ENCODE results near the gene MUC13.
A peak's percentile ranks its signal among the peaks of the same experiment; 100 is the strongest.

The MUC13 gene

DNA sequence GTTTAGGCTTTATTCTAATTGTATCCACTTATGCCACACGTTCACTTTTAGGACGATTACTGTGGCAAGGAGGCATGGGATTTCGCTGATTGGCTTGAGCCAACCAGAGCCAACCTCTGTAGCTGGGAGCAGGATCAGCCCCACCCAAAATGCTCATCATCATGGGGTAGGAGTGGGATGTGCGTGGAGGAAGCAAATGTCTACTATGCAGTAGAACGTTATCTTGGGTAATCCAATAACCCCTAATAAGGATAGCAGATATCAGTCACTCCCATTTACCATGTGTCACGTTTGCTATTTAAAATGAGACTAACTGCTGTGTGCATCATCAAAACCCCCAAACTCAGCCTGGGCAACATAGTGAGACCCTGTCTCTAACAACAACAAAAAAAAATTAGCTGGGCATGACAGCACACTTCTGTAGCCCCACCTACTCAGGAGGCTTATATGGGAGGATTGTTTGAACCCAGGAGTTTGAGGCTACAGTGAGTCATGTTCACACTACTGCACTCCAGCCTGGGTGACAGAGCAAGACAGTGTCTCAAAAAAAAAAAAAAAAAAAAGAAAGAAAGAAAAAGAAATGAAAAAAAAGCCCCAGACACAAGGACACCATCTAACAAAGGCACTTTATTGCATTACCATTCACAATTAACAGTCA lies 29.6 kb downstream of the MUC13 start:
- no peak for DNase-seq

GRCh38 chr3:124903896-124904834 lies 30.4 kb downstream of the MUC13 start:
- DNase-seq: no peak

GRCh38 chr3:124896824-124897526 lies 37.6 kb downstream of the MUC13 start:
- no peak for DNase-seq

- peak in 8 of 58 donors; percentile 8 to 24 (median 20) for DNase-seq
Measured at GRCh38 chr3:124895756-124896155, 38.8 kb downstream of the MUC13 start.

DNA sequence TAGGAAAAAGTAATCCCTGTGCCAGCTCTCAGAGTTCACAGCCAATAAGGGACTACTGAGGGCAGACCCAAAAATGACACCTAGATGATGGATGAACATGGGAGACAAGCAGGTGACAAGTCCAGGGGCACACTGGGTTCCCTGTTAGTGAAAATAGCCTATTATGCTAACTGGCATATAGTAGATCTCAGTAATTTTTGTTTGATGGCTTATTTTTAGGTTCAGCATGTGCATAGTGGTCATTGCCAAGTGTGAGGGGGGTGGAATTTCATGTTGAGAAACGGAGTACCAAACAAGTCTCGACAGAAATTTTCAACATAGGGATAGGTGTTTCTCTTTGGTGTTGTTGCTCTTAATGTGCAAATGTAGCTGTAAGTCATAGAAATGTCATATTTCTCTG lies 41.0 kb downstream of the MUC13 start:
- no peak for DNase-seq

DNA sequence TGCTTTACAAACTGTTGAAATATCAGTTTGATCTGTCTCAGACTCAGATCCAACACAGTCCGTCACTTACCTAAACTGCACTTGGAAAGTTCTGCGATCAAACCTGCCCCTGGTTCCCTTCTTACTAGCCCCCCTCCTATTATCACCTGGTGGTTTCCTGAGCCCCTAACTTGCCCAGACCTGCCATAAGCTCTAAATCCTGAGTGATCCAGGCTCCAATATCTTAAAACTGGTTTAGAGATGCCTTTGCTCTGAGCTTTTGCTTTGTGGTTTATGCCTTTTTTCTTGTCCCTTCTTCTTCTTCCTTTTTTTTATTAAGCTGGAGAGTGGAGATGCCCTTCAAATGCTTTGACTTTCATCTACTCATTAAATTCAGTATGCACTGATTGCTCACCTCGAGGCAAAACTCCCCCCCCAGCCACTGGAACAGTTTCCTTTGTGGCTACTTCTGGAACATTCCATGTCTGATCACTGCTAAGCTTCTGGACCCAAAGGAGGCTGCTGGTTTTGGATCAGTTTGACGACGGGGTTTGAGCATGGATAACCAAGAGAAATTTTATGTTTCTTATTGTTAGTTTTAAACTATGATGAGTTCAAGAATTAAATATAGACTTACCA lies 43.9 kb downstream of the MUC13 start:
- no peak for DNase-seq

GRCh38 chr3:124888482-124889441 lies 45.8 kb downstream of the MUC13 start:
- no peak for DNase-seq

DNA sequence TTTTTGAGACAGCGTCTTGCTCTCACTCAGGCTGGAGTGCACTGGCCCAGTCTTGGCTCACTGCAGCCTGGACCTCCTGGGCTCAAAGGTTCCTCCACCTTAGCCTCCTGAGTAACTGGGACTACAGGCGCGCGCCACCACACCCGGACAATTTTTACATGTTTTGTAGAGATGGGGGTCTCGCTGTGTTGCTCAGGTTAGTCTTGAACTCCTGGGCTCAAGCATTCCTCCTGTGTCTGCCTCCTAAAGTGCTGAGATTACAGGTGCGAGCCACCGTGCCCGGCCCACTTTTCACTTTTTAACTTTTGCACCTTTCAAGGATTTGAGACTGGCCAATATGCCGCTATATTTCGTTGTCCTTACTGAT lies 46.6 kb downstream of the MUC13 start:
- DNase-seq: no peak

DNA sequence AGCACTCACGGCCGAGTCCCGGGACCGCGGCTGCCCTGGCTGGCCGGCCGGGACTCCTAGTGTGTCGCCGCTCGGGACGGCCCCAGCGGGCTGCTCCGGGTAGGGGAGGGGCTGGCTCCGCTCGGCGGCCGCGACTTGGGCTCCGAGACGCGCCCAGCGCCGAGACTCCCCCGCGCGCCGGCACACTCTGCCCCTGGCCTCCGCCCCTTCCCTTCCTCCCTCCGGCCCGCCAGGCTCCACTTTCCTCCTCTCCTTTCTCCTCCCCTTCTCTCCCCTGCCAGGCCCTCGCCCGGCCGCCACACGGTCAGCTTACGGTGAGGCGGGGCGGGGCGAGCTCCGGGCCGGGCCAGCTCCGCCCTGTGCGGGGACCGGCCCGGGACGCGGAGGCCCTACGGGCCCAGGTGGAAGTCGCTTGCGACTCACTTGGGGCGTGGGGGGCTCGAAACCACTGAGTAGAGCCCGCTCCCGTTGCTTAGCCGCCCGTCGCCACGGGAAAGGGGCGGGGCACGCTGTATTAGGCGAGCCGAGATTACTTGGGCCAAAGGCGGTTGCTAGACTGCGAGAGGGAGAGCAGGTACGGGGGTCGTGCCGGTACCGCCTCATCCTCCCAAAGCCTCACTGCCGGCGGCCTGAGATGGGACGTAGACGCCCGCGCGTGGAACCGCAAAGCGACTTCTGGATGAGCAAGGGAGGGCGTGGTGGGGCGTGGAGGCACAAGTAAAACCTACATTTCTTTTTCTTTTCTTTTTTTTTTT lies 47.2 kb downstream of the MUC13 start, which contains the start of gene ITGB5:
Gene ITGB5, minus strand, starts transcription at position 189 of the 755 bp plus-strand sequence. CDS start 365 bp downstream, outside the sequence.
- DNase-seq: peak in 40 of 58 donors; percentile 6 to 65 (median 38)

GRCh38 chr3:124886168-124887056 lies 48.1 kb downstream of the MUC13 start:
- peak in 42 of 58 donors; percentile 10 to 60 (median 43) for DNase-seq

GRCh38 chr3:124885466-124886167 lies 48.9 kb downstream of the MUC13 start:
- peak in 2 of 58 donors; percentile 13 for DNase-seq

DNA sequence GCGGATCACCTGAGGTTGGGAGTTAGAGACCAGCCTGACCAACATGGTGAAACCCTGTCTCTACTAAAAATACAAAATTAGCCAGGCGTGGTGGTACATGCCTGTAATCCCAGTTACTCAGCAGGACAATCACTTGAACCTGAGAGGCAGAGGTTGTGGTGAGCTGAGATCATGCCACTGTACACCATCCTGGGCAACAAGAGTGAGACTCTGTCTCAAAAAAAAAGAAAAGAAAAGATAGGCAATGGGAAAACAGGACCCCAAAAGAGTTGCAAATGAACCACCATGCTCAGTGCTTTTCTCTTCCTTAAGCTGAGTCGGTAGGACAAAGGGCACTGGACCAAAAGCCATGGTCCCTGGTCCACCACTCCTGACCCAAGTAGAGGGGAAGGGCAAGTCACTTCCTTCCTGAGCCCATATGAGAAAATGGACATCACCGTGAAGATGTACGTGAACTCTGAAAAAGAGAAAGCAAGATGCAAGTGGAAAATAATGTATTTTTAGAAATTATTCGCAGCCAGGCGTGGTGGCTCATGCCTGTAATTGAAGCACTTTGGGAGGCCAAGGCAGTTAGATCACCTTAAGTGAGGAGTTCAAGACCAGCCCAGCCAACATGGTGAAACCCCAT lies 50.0 kb downstream of the MUC13 start:
- DNase-seq: no peak

DNA sequence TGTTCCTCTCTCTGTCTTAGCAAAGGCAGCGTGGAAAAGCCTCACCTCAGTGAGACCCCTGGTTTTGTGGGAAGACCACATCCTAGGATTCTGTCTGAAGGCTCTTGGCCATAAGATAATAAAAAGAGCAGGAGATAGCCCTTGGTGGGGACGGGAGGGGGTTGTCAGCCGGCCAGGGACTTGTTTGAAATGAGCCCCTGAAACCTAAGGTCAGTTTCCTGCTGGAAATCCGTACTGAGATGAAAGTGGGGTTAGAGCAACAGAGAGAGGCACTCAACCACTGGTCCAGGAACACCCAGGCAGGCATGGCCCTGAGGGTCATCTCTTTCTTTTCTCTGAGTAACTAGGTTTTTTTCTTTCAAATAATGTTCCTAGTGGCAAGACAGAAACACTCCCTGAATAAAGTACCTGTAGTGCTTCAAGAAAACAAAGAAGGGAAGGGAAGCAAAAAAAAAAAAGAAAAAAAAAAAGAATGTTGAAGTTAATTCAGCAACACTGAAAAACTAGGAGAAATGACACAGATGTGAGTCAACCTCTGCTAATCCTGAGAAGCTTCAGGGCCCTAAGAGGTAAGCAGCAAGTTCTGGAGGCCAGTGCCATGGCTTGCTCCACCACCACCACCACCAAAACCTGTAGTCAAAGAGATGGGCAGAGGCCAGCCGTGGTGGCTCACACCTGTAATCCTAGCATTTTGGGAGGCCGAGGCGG lies 50.6 kb downstream of the MUC13 start:
- DNase-seq: no peak

DNA sequence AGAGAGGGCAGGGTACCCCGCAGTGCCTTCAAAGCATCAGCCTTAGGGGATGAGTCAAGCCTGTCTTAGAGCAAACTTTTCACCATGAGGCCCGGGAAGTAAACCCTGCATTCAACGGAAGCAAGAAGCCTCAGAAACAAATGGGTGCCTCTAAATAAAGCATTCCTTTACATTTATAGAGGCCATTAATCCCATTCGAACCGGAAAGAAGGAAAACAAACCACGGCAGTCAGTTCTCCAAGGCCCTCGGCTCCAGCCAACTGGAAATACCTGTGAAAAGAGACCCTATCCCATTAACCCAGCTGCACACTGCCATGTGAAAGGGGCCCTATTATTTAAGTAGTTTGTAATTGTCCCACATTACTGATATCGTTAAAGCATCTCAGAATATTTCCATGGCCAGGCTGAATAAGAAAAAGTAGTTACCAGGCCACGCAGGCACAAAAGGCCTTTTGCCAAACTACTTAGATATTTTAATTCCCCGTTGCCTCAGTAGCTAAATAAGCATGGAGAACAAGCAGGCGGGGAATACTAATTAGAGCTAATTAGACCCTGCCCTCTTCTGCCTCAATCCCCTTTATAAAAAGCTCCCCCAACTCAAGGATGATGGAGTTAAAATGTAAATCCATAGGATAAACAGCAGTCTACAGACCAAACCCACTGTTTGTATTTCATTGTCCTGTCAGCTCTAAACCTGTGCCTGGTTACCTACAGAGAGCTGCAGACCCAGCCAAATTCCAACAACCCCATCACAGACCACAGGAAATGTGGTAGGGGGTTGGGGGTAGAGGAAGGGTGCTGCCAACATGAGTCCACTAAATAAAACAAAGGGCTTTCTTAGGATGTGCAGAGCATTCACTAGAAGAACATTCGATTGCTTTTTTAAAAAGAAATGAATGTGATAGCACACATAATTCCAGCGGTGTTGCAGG lies 51.5 kb downstream of the MUC13 start:
- DNase-seq: no peak

GRCh38 chr3:124881976-124882697 lies 52.4 kb downstream of the MUC13 start:
- DNase-seq: no peak

Data from anterior cingulate cortex (tissue), 58 donors.